Adrenal gland (tissue), 12 donors: ENCODE data around the gene TBATA. TPM values are rescaled to one million over a fixed set of nuclear protein-coding genes. Genes with fewer than 3 reads are reported as not detected.

Source experiments
- DNase-seq, 7 donors: peaks; one replicate each; pipeline ENCODE4 v3.0.0-alpha.2; 2019 to 2020
- H3K27ac ChIP-seq, 5 donors: fragments of 200-600 bp; sonication (generic) in 4 of 5; 1 replicate in 3 of 5; 2 replicates in 2 of 5; pipeline versions ENCODE4 v1.5.1 to v1.8.0; 2016 to 2020; ENCODE audit warnings: mild to moderate bottlenecking in 1 of 5
- H3K27me3 ChIP-seq: fragments of 200-600 bp; 2 replicates; pipeline ENCODE4 v1.8.0; 2021
- H3K36me3 ChIP-seq, 2 donors: fragments of 200-600 bp; replicated peaks in 1 of 2; 1 replicate in 1 of 2; 2 replicates in 1 of 2; pipeline versions ENCODE4 v1.5.1 to v1.8.0; 2018 to 2022
- H3K4me1 ChIP-seq, 2 donors: fragments of 200-600 bp; replicated peaks in 1 of 2; 1 replicate in 1 of 2; 2 replicates in 1 of 2; pipeline versions ENCODE4 v1.5.1 to v1.8.0; 2018 to 2021
- H3K4me3 ChIP-seq, 4 donors: fragments of 200-600 bp; sonication (generic) in 3 of 4; one replicate each; pipeline ENCODE4 v1.5.1; 2016 to 2018
- H3K9me3 ChIP-seq, 3 donors: fragments of 200-600 bp; sonication (generic) in 1 of 3; replicated peaks in 1 of 3; 1 replicate in 2 of 3; 2 replicates in 1 of 3; pipeline versions ENCODE4 v1.5.1 to v1.8.0; 2016 to 2021
- CTCF ChIP-seq, 6 experiments: fragments of 450-650 bp in 4 of 6; fragments of 200-600 bp in 2 of 6; sonication (generic) in 1 of 6; IDR thresholded peaks; 1 replicate in 5 of 6; 2 replicates in 1 of 6; pipeline versions ENCODE4 v1.5.1 to v1.8.0; 2016 to 2021; ENCODE audit warnings: antibody characterized with exemption in 6 of 6, mild to moderate bottlenecking in 2 of 6, moderate library complexity in 1 of 6
- POLR2A ChIP-seq, 2 donors: fragments of 450-650 bp; IDR thresholded peaks; one replicate each; pipeline ENCODE4 v1.6.1; 2017; ENCODE audit warnings: antibody characterized with exemption in 2 of 2, mild to moderate bottlenecking in 2 of 2, moderate library complexity in 1 of 2
- WGBS, 4 donors: extraction: QIAGEN DNeasy Blood & Tissue Kit in 2 of 4; methylation state at CpG; one replicate each; pipeline versions ENCODE4 v1.1.5 to v1.1.7; 2013 to 2017; 5-methylcytosine and 5-hydroxymethylcytosine counted together
- intact Hi-C, 2 donors: fragments of 100-400 bp; cut with DNase I; formaldehyde crosslinking; loops; one replicate each; pipeline versions ENCODE4 v1.14.1 to v1.15.0; 2022 to 2023
- polyA plus RNA-seq, 3 donors: library from polyadenylated mRNA; stranded (reverse); fragments of 200-250 nt in 2 of 3; fragments of 350-450 nt in 1 of 3; fragmentation: Illumina TruSeq in 1 of 3; extraction: RNeasy Lipid Tissue Mini Kit (QIAGEN cat#74804) in 1 of 3; gene quantifications; one replicate each; pipeline ENCODE4 v1.2.3, GENCODE V29; 2013 to 2014
- total RNA-seq, 9 donors: library from RNA; depleted of rRNA in 4 of 9; stranded (reverse); fragments of >200 nt in 4 of 9; fragments of 120-200 nt in 1 of 9; fragmentation: NEBNext Ultra II Directional in 1 of 9; extraction: Animal tissue kit (Norgen Biotek cat#: 25700) in 1 of 9; gene quantifications; one replicate each; pipeline versions ENCODE4 v1.1.0 to v1.2.4, GENCODE V29; 2013 to 2023
- donor health status: healthy with polysubstance abuse.
- donor health status: Bipolar disorder and iron deficiency.
- donor health status: DM: yes; HTN: yes; CAD: no.
- donor health status: DM: no; HTN: no; CAD: no.
- donor health status: DM: no; HTN: no; CAD: no.
- donor health status: DM: yes; HTN: yes; CAD: no.

Gene TBATA
- total and polyA plus RNA-seq, 12 donors, result 0.17 TPM; not detected in 11

- TF ChIP-seq POLR2A (IDR thresholded peaks at IDR 0.05), result no peak
- TF ChIP-seq CTCF (IDR thresholded peaks at IDR 0.05), result peak in 1 of 6 experiments; percentile 10
- DNase-seq, result no peak
- Histone ChIP-seq H3K9me3 (no peaks in the 10 kb centered on the region), H3K27me3 (no peaks in the 10 kb centered on the region), H3K4me1 (no peaks in the 10 kb centered on the region), H3K27ac (no peak overlapping the region), H3K36me3 (no peaks in the 10 kb centered on the region), H3K4me3 (no peak overlapping the region)
- 70 to 83% (median 77%) methylated on average over 3 to 7 of the region's 7 CpGs for WGBS, 4 donors
- intact Hi-C loops, result loop anchor here (2.0 to 5.0 kb wide), 2 partner anchors 210 to 214 kb away; no protein-coding TSS in a partner anchor
Measured at GRCh38 chr10:70761031-70761601, 24.1 kb downstream of the TBATA start.

- Histone ChIP-seq H3K36me3 (no peaks in the 10 kb centered on the region), H3K4me1 (no peaks in the 10 kb centered on the region), H3K4me3 (no peak overlapping the region), H3K9me3 (no peaks in the 10 kb centered on the region), H3K27me3 (no peaks in the 10 kb centered on the region), H3K27ac (no peak overlapping the region)
- TF ChIP-seq CTCF (IDR thresholded peaks at IDR 0.05), result no peak
- no peak for TF ChIP-seq POLR2A (IDR thresholded peaks at IDR 0.05)
- DNase-seq, result no peak
- intact Hi-C loops, result loop anchor here (2.0 to 5.0 kb wide), 2 partner anchors 210 to 213 kb away; no protein-coding TSS in a partner anchor
- WGBS, 4 donors, result 53 to 70% (median 63%) methylated on average over 9 to 12 of the region's 12 CpGs; no CpG with 5 or more reads in 1 of the 4 donors
Measured at GRCh38 chr10:70760271-70760787, 24.8 kb downstream of the TBATA start.

GRCh38 chr10:70759781-70760180 lies 25.4 kb downstream of the TBATA start:
- no peaks in the 10 kb centered on the region for H3K27me3 ChIP-seq
- no peaks in the 10 kb centered on the region for H3K36me3 ChIP-seq
- H3K4me1 ChIP-seq, result no peaks in the 10 kb centered on the region
- no peak overlapping the region for H3K27ac ChIP-seq
- 53 to 69% (median 64%) methylated on average over 5 to 7 of the region's 7 CpGs for WGBS, 4 donors
- TF ChIP-seq CTCF (IDR thresholded peaks at IDR 0.05), result no peak
- no peak for TF ChIP-seq POLR2A (IDR thresholded peaks at IDR 0.05)
- intact Hi-C loops, result loop anchor here (2.0 to 10.0 kb wide), 4 partner anchors 202 to 285 kb away; partner anchors contain the start of gene PALD1 (in 1 of the 2)
- no peak overlapping the region for H3K4me3 ChIP-seq
- H3K9me3 ChIP-seq, result no peaks in the 10 kb centered on the region
- no peak for DNase-seq

DNA sequence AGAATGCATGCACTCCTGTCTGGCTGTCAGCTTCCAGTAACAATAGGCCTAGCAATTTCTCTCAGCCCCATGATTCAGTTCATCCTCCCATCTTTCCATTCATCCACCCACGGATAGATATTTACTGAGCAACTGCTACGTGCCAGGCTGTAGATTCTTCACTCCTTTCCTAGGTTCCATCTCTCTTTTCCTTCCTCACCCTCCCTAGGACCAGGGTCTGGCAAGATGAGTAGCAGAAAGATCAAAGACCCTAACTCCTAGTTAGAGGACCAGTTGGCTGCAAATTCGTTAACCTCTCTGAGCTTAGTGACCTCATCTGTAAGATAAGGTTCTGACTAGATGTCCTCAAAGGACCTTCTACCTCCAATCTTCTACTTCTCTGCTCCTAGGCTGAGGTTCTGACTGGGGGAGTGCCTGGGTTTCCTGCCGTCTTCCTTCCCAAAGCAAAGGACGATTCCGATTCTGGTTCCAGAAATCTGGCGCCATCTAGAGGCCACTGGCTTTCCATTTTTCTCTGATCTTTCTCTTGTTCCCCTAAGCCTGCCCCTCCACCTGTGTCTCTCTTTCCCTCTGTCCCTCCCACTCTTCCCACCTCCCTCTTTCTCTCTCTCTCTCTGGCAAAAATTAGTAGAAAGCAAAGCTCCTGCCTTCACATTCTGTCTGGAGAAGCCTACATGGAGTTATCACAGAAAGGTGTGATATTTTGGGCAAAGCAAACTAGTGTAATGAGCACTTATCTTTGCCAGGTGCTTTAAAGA lies 26.2 kb downstream of the TBATA start:
- H3K27ac ChIP-seq, result no peak overlapping the region
- no peaks in the 10 kb centered on the region for H3K9me3 ChIP-seq
- H3K36me3 ChIP-seq, result no peaks in the 10 kb centered on the region
- WGBS, 4 donors, result 25 to 31% (median 27%) methylated on average over 6 to 7 of the region's 7 CpGs
- intact Hi-C loops, result loop anchor here (5.0 to 10.0 kb wide), 2 partner anchors 202 to 284 kb away; partner anchors contain the start of gene PALD1 (in 1 of the 2)
- no peaks in the 10 kb centered on the region for H3K4me1 ChIP-seq
- peak; percentile 62 to 88 (median 73) for DNase-seq
- H3K4me3 ChIP-seq, result no peak overlapping the region
- no peaks in the 10 kb centered on the region for H3K27me3 ChIP-seq
- TF ChIP-seq POLR2A (IDR thresholded peaks at IDR 0.05), result no peak
- TF ChIP-seq CTCF (IDR thresholded peaks at IDR 0.05), result peak; percentile 61 to 86 (median 72)
